Measurements from ENCODE around the gene MRPL43.
"Not testable (repeated sequence)": the region's sequence is repeated elsewhere in the genome, so short reads cannot be mapped to it uniquely, and the experiment has no call there.

Gene MRPL43

DNA sequence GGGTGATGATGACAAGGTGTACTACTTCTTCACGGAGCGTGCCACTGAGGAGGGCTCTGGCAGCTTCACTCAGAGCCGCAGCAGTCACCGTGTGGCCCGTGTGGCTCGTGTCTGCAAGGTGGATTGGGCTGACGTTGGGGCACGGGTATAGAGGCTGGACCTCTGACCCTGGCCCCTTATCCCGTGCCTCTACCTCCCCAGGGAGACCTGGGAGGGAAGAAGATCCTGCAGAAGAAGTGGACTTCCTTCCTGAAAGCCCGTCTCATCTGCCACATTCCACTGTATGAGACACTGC lies 8.4 kb downstream of the MRPL43 start:
- no peak for TF ChIP-seq GATA1 (IDR thresholded peaks at IDR 0.05; ENCODE audit: low read depth, low read length)
- TF ChIP-seq POLR2A (IDR thresholded peaks at IDR 0.05; ENCODE audit: low read length), result no peak
- DNase-seq, result no peak

DNA sequence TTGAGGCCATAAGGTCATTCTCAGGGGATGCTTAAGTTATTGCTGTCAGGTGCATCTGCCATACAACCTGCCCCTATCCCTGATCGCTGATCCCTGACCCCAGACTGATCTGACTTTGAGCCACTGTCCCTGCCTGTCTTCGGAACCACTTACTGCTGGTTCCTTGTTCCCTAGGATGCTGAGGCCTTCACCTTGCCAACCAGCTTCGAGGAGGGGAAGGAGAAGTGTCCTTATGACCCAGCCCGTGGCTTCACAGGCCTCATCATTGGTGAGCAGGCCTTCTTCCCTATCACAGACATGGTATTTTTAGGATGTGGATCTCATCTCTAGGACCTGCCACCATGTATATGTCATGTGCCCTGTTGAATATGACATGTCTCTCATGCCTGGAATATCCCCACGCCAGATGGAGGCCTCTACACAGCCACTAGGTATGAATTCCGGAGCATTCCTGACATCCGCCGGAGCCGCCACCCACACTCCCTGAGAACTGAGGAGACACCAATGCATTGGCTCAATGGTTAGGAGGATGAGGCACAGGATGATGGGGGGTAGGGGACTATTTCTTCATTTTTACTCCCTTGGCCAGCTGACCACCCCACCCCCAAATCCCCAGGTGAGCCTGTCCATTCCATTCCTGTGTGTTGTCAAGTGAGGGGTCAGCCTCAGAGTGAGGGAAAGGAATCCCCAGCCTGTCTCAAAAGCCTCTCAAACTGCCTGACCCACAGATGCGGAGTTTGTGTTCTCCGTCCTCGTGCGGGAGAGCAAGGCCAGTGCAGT lies 9.0 kb downstream of the MRPL43 start:
- DNase-seq, result no peak
- no peak for TF ChIP-seq GATA1 (IDR thresholded peaks at IDR 0.05; ENCODE audit: low read depth, low read length)
- TF ChIP-seq POLR2A (IDR thresholded peaks at IDR 0.05; ENCODE audit: low read length), result no peak

GRCh38 chr10:100977436-100977835 lies 9.9 kb downstream of the MRPL43 start:
- DNase-seq, result no peak
- TF ChIP-seq GATA1 (IDR thresholded peaks at IDR 0.05; ENCODE audit: low read depth, low read length) (no peak), POLR2A (IDR thresholded peaks at IDR 0.05; ENCODE audit: low read length) (no peak)

DNA sequence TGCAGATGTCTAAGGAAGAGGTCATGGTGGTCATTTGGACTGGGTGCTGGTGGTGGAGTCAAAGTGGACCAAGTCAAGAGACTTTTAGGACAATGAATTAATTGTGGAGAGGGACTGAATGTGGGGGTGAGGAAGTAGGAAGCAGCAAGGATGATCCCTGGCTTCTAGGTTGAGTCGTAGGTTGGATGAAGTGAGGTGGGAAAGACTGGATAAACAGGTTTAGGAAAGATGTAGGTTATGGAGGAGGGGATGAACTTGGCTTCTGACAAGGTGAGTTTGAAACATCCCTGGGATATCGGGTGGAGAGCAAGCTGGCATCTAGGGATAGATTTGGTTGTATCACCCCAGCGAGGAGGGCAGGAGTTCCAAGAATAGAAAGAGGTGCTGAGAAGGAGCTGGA lies 10.4 kb downstream of the MRPL43 start:
- TF ChIP-seq POLR2A (IDR thresholded peaks at IDR 0.05; ENCODE audit: low read length) (no peak), GATA1 (IDR thresholded peaks at IDR 0.05; ENCODE audit: low read depth, low read length) (no peak)
- no peak for DNase-seq

DNA sequence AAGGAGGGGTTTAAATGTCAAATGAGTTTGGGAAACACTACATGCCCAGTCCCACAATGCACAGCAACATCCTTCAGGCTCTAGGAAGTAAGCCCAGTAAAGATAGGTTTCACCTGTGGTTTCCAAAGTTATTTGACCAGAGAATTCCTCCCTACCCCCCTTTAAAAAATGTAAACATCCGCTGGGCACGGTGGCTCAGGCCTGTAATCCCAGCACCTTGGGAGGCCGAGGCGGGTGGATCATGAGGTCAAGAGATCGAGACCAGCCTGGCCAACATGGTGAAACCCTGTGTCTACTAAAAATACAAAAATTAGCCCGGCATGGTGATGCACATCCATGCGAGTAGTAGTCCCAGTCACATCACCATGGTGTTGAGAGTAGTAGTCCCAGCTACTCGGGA lies 11.9 kb downstream of the MRPL43 start:
- not testable (repeated sequence) for DNase-seq

GRCh38 chr10:100972904-100973535 lies 14.3 kb downstream of the MRPL43 start:
- no peak for DNase-seq
- TF ChIP-seq GATA1 (IDR thresholded peaks at IDR 0.05; ENCODE audit: low read depth, low read length) (no peak), POLR2A (IDR thresholded peaks at IDR 0.05; ENCODE audit: low read length) (no peak)

DNA sequence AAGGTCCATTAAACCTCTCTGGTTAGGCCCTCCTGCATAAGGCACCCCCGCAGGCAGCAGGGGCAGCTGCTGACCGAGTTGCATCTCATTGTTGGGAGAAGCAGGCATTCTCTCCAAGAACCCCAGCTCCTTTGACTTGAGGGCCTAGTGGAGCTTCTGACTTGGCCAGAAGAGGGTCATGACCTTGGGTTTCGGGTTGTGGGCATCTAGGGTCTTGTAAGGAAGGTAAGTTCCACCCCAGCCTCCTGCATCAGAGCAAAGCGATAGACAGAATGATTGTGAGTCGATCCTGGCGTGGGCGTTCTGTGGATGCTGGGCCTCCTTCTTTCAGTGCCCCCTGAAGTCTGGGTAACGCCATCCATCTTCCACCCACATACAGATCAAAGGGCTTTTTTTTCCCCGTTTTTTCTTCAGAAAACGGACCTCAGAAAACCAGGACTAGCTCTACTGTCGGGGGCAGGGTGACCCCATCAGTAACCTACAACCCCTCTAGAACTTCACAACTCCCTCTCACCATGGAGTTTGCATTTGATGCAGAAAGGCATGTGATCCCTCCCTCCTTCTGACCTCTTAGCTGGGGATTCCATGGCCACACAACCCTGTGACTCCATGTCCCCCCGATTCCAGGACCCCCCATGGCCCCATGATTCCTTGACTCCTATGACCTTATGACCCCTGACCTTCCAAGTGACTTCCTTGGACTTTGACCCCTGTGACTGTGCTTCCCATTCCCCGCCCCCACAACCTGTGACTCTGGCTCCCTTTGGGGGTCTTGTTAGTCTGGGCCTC lies 15.0 kb downstream of the MRPL43 start:
- no peak for DNase-seq
- TF ChIP-seq POLR2A (IDR thresholded peaks at IDR 0.05; ENCODE audit: low read length) (no peak), GATA1 (IDR thresholded peaks at IDR 0.05; ENCODE audit: low read depth, low read length) (no peak)

- TF ChIP-seq GATA1 (IDR thresholded peaks at IDR 0.05; ENCODE audit: low read depth, low read length), result no peak
- TF ChIP-seq POLR2A (IDR thresholded peaks at IDR 0.05; ENCODE audit: low read length), result no peak
- no peak for DNase-seq
Measured at GRCh38 chr10:100970914-100971811, 16.1 kb downstream of the MRPL43 start.

- peak; percentile 24 to 39 for DNase-seq
- TF ChIP-seq GATA1 (IDR thresholded peaks at IDR 0.05; ENCODE audit: low read depth, low read length) (no peak), POLR2A (IDR thresholded peaks at IDR 0.05; ENCODE audit: low read length) (no peak)
Measured at GRCh38 chr10:100970076-100970913, 17.0 kb downstream of the MRPL43 start.

- DNase-seq, result peak; percentile 58 to 65
- TF ChIP-seq POLR2A (IDR thresholded peaks at IDR 0.05; ENCODE audit: low read length), result no peak
- TF ChIP-seq GATA1 (IDR thresholded peaks at IDR 0.05; ENCODE audit: low read depth, low read length), result no peak
Measured at GRCh38 chr10:100969187-100970075, 17.9 kb downstream of the MRPL43 start, which contains the start of gene SEMA4G. TSS of gene SEMA4G (plus strand) at chr10:100969504. CDS start at chr10:100972913, 3,409 bp downstream.

- no peak for DNase-seq
- TF ChIP-seq GATA1 (IDR thresholded peaks at IDR 0.05; ENCODE audit: low read depth, low read length) (no peak), POLR2A (IDR thresholded peaks at IDR 0.05; ENCODE audit: low read length) (no peak)
Measured at GRCh38 chr10:100968863-100969186, 18.5 kb downstream of the MRPL43 start.
